GM19023 (cell line): ENCODE measurements around the gene RTN4RL1.
"Not testable (repeated sequence)": the region's sequence is repeated elsewhere in the genome, so short reads cannot be mapped to it uniquely, and the experiment has no call there.

ENCODE experiments used
- ATAC-seq: cut with Tn5 transposase; IDR thresholded peaks from one replicate; pipeline ENCODE4 v1.9.1; 2021; ENCODE audit warnings: mild to moderate bottlenecking, moderate library complexity; ENCODE audit not compliant: unreplicated experiment

Gene RTN4RL1

DNA sequence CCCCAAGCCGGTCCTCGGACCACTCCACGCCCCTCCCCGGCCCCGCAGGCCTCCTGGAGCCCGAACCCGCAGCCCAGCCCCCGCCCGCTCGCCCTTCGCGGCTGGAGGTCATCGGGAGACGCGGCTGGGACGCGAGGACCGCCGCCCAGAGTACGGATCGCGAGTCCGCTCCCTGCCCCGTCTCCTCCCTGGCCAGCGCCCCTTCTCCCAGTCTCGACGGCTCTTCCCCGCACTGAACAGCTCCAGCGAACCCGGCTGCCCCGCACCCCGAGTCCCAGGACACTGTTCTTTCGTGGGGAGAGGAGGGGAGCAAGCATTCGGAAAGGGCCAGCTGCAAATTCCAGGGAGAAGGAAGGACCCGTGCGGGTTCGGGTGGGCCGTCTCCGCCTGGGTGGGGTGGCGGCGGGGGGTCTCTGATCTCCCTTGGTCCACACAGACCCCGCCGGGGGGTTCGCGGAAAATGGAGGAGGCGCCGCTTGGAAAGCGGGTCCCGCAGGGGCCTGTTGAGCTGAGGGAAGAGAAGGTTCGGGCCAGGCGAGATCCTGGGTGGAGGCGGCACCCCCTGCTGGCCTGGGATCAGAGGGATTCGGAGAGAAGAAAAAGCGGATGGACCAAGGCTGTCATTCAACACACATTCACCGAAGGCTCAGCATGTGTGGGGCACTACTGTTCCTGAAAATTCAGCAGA, 632 bp upstream of the RTN4RL1 start:
- ATAC-seq: no peak

GRCh38 chr17:2024572-2025219, 438 bp downstream of the RTN4RL1 start:
- no peak for ATAC-seq

GRCh38 chr17:2023692-2024571, 1.2 kb downstream of the RTN4RL1 start:
- ATAC-seq: no peak

DNA sequence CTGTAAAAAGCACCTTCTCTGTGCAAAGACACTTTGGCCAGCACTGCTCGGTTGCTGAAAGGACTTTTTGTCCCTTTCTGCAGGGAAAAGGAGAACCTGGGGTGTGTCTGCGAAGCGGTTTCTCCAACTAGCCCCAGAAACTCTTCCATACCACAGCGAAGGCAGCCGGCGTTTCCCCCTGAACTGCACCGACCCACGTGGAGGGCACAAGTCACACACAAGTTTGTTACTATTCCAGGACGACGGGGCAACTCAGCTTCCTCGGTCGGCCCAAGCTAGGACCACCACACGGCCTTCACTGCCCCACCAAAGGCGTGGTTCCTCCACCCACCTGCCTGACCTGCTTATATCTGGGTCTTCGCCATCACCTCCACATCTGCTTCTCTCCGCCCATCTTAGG, 1.9 kb downstream of the RTN4RL1 start:
- ATAC-seq: no peak

GRCh38 chr17:2022647-2023240, 2.4 kb downstream of the RTN4RL1 start:
- no peak for ATAC-seq

- ATAC-seq: no peak
These were observed 4.4 kb downstream of the RTN4RL1 start for GRCh38 chr17:2020721-2021120.

- no peak for ATAC-seq
These were observed 5.4 kb downstream of the RTN4RL1 start for GRCh38 chr17:2019723-2020122.

DNA sequence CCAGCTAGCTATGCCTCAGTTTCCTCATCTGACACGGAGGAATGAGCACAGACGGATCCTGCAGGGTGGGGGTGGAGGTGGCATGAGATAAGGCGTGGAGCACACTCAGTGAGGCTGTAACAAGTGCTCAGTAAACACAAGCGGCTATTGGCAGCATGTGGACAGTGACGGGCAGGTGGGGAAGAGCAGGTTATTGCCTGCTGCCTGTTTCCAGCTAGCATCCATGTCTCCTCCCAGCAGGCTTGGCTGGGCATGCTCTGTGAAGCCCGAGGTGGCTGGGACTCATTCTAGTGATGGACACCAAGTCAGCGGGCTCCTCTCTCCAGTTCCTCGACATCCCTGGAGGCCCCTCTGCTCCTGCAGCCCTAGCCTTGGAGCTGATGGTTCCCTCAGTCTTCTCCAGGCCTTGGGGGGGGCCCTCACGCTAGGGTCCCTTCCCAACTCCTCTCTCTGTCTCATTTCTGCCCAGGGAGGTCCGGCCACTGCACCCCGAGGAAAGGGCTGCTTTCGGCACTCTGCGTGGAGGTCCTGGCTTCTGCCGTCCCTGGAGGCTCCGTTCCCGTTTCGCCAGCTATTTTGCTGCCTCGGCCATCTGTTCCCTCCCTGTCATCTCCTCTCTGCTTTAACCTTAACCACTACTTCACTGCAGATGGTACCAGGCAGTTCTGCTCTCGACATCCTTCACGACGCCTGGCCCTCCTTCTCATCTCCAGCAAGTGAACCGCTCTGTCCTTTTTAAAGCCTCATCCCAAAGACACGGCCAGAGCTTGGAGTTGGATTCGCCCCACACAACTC, 6.2 kb downstream of the RTN4RL1 start:
- no peak for ATAC-seq

GRCh38 chr17:2017274-2017941, 7.7 kb downstream of the RTN4RL1 start:
- ATAC-seq: no peak

DNA sequence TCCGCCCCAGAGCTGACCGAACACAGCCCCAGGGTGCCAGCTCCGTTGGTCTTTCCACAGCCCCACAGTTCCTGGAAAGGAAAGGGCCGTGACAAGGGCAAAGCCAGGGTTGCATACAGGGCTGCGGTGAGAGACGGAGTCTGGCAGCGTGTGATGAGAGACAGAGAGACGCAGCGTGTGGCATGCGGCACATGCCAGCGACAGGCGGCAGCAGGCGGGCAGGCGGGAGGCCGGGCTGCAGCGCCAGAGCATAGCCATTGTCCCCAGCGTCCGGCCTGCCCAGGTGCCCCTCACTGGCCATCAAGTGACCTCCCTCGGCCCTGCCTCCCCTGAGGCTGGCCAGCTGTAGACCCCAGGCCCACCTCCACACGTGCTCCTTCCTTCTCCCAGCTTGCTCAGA, 8.6 kb downstream of the RTN4RL1 start:
- no peak for ATAC-seq

DNA sequence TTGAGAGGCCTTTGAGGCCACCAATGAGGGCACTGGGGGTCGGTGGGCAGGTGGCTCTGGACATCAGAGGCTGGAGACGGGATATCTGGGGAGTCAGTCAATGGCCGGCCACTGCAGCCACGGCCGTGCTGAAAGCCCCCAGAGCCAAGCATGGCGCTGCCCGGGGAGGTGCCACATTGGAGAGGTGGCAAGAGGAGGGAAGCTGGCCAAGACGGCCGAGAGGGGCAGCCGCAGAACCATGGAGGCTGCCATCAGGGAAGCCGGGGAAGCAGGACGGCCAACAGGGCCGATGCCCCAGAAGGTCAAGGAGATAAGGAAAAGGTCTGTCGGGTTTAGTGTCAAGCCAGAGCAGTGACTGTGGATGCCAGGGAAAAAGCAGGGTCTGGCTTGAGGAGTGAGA, 9.8 kb downstream of the RTN4RL1 start:
- ATAC-seq: no peak

DNA sequence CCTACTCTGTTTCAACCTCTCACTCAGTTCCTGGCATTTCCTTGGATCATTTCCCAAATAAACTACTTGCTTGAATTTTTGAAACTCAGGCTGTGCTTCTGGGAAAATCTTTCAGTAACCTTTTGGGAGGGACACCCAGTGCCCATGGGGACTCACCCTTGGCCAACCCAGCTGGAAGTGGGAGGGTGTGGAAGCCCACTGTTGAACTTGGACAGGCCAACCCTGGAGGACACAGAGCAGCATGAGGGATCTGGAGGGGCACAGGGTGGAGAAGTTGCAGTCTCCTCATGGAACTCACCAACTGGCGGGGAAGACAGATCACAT, 11.2 kb downstream of the RTN4RL1 start:
- no peak for ATAC-seq

- ATAC-seq: not testable (repeated sequence)
These were observed 11.7 kb downstream of the RTN4RL1 start for GRCh38 chr17:2013220-2013993.

GRCh38 chr17:2012499-2012898, 12.6 kb downstream of the RTN4RL1 start:
- ATAC-seq: no peak

DNA sequence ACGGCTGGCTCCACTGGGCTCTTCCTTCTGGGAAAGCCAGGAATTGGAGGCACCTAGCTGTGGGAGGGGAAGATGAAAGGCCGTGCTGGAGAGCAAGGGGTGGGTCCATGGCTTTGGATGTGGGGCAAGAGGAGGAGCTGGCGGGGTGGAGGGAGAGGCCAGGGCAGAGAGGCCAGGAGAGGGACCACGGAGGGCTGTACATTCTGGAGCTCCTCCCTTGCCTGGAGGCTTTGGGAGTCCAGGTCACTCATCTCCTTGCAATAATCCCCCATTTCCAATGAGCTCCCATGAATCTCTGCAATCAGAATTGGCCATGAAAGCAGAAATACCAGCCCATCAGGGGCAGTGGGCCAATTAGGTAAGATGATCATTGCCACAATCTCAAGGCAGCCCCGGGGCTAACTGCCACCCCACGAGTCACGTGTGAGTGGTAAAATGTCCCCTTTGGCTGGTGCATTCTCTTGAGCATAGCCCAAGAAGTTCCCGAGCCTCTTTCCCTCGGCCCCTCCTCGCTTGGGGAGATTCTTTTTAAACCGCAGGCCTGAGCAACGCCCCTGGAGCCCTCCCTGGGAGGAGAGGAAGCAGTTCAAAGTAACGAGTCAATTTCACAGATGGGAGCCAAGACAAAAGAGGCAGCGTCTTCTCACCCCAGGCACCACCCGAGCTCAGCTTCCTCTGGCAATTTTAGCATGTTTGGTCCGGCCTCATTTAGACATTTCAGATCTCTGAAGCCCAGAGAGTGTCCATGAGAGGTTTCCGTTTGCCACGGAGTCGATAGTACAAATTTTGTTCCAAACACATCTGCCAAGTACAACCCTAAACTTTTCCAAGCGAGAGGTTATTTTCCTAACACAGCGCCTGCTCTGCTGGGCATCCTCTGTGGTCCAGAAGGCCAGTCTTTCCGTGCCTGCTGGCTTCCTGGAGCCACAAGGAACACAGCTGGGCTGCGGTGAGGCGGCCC, 13.4 kb downstream of the RTN4RL1 start:
- ATAC-seq: no peak

GRCh38 chr17:2009737-2010136, 15.4 kb downstream of the RTN4RL1 start:
- no peak for ATAC-seq

DNA sequence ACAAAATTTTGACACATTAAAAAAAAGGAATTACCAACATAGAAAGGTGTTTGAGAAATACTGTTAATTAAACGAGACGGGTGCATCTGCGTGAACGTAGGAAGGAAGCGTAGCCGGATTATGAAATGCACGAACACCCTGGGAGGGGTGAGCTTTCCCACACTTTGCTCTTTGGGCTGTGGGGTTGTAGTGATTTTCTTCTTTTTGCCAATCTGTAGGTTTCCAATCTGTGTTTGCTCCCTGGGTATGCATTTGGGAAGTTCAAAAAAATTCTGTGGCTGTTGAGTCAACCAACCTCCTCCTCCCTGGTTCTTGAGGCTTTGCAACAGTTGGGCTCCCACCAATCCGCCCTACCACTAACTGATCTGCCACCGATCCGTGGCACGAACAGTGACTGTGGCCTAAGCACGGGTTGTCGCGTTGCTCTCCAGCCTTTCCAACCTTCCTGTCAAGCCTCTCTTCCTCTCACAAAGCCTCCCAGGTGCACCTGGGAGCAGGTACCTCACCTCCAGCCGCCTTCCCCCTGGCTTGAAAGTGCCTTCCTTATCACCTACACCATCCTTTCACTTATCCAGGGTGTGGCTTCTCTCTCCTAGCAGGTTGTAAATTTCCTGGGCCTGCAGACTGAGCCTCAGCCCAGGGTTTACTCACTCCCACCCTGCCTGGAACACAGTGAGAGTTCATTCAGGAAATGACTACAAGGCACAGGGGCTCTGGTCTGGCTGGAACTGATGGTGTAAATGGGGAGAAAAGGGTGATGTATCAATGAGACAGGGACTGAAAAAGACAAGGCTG, 16.6 kb downstream of the RTN4RL1 start:
- ATAC-seq: no peak
